Omental fat pad (tissue), 4 donors: ENCODE results near the gene RNF217. TPM values are rescaled to one million over a fixed set of nuclear protein-coding genes. Genes with fewer than 3 reads are reported as not detected.

ENCODE experiments used
- ATAC-seq: fragments of 150-250 bp; one replicate; pipeline ENCODE4 v1.9.1; 2016; ENCODE audit warnings: mild to moderate bottlenecking, moderate library complexity; ENCODE audit not compliant: low FRiP score
- DNase-seq: peaks from one replicate; pipeline ENCODE4 v3.0.0-alpha.2; 2019; ENCODE audit warnings: low spot score
- CTCF ChIP-seq, 3 donors: fragments of 450-650 bp; IDR thresholded peaks; one replicate each; pipeline ENCODE4 v1.5.1; 2016 to 2017; ENCODE audit warnings: antibody characterized with exemption in 3 of 3, mild to moderate bottlenecking in 3 of 3, moderate library complexity in 2 of 3
- total RNA-seq, 4 donors: library from RNA; depleted of rRNA; stranded (reverse); fragments of >200 nt; gene quantifications; one replicate each; pipeline ENCODE4 v1.1.0, GENCODE V29; 2016

RNF217 gene
- total RNA-seq, 4 donors from 2014 or later = 30.7 to 61.1 (median 38.4) TPM

DNA sequence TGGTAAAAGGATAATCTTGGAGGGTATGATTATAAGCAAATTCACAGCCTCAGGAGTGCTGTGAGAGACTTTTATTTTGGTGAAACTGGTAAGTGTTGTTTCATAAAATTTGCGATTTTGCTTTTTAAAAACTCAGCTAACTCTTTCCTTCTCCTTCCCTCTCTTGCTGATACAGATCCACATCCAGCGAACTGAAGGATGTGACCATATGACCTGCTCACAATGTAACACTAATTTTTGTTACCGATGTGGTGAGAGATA, 114.2 kb downstream of the RNF217 start:
- ATAC-seq (no peak), DNase-seq (no peak)
- TF ChIP-seq CTCF (IDR thresholded peaks at IDR 0.05) = no peak

GRCh38 chr6:125077453-125077852, 115.2 kb downstream of the RNF217 start:
- ATAC-seq = no peak

DNA sequence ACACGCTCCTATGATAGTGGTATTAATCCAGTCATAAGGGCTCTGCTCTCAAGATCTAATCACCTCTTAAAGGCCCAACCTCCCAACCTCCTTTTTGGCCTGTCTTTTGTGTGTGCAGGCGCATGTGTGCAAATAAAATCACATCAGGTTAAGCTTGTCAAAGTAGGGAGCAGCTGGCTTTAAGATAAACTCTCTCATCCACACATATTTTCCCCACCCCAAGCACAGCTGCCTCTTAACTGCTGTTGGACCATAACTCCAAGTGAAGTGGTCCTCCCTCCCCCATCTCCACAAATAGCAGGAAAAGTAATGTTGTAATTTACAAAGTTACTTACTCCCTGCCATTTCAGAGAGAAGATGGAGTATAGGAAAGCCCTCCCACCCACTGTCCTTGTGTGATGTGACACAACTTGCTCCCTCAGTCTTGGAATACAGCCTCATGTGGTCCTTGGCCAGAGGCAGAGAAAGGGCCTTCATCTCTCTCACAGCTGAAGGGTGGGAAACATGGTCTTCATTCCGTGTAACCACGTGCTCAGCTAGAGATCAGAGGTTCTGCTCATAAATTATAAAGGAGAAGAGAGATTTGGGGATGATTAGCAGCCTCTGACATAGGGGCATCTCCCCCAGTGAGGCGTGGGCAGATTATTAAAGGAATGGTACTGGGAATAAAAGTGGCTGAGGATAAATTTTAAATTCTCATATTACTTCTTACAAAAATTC, 116.5 kb downstream of the RNF217 start:
- DNase-seq (no peak), ATAC-seq (no peak)
- TF ChIP-seq CTCF (IDR thresholded peaks at IDR 0.05) = no peak

More at GRCh38 chr6:125077453-125077852, 115.2 kb downstream of the RNF217 start:
- no peak for TF ChIP-seq CTCF (IDR thresholded peaks at IDR 0.05)
- DNase-seq = no peak

GRCh38 chr6:125082908-125083683, 120.9 kb downstream of the RNF217 start:
- DNase-seq = no peak
- TF ChIP-seq CTCF (IDR thresholded peaks at IDR 0.05) = no peak
- no peak for ATAC-seq

GRCh38 chr6:125083684-125083990, 121.4 kb downstream of the RNF217 start:
- no peak for ATAC-seq
- TF ChIP-seq CTCF (IDR thresholded peaks at IDR 0.05) = no peak

DNA sequence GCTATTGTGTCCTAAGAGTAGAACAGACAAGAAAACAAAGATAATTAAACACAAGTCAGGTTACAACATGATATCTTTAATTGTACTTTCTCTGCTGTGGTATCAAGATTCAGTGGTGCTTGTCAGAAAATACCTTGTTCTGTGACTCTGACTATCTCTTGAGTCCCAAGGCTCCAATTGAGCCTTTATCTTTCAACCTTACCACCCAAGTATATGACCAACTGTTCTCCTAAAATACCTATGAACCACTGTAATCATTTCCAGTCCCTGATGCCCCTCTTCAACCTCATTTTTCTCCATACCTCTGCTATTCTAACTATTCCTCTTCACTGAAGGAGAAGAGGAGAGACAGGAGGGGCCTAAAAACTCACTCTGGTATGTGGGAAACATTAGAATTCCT, 124.5 kb downstream of the RNF217 start:
- no peak for DNase-seq
- no peak for ATAC-seq
- TF ChIP-seq CTCF (IDR thresholded peaks at IDR 0.05) = no peak

More at GRCh38 chr6:125083684-125083990, 121.4 kb downstream of the RNF217 start:
- DNase-seq = no peak

DNA sequence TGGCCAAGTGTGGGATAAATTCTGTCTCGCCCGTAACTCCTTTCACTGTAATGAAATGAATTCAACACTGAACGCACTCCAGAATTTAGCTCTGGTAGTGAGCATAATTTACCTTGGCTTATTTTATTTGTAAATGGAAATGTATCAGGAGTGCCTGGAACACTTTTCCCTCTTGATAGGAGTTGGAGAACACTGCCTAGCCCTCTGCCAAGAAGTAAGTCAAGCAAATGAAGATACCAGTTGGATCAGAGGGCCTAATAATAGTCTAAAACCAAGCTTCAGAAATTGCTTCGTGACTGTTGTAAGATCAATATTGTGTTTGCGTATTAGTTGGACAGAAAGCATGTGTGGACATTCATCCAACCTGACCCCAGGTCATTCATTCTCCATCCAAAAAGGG, 126.7 kb downstream of the RNF217 start:
- DNase-seq (no peak), ATAC-seq (no peak)
- TF ChIP-seq CTCF (IDR thresholded peaks at IDR 0.05) = no peak
